NOMO-1 (cell line): Measurements from ENCODE around the gene C17orf100.

ENCODE experiments used
- DNase-seq, 2 experiments: peaks; one replicate each; lab custom pipeline; 2025; ENCODE audit not compliant: unreplicated experiment in 2 of 2; lab: John Stamatoyannopoulos, UW

Gene C17orf100

GRCh38 chr17:6651354-6651918 is at the start of gene C17orf100, which contains the start of gene MED31:
Gene C17orf100, plus strand, starts transcription at chr17:6651762. Its CDS starts 152 bp downstream, at chr17:6651914.
Gene MED31, minus strand, starts transcription at chr17:6651605. Its CDS starts 77 bp downstream, at chr17:6651528.
- peak; percentile 86 to 92 for DNase-seq

DNA sequence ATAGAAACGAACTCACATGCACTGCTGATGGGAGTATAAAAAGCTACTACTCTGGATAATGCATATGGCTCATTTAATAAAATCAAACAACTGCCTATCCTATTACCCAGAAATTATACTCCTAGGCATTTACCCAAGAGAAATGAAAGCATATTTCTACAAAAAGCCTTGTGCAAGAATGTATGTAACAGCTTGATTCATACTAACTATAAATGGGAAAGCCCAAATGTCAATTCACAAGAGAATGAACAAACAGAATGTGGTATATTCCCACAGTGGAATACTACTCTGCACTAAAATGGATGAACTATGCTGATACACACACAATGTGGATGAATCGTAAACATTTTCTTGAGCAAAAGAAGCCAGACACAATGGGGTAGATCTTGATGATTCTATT is 49.4 kb upstream of the C17orf100 start:
- DNase-seq: no peak

- DNase-seq: no peak
Measured at GRCh38 chr17:6603744-6604325, 47.7 kb upstream of the C17orf100 start.

GRCh38 chr17:6605142-6605541 is 46.4 kb upstream of the C17orf100 start:
- DNase-seq: no peak

DNA sequence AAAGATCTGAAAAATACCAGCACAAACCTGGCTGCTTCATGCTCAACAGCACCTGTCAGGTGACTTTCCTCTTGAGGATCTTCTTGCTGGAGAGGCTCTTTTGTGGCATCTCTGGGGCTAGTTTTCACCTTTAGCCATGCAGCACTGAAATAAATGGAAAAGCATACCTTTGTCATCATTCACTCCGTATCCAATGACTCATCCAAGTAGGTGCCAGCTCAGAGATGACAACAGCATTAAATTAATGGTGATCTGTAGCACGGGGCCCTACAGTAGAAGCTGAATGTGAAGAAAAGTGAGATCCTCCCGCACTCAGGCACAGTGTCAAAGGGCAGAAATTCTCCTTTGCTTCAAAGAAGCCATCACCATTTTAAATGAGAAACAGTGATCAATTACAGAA is 43.2 kb upstream of the C17orf100 start:
- DNase-seq: no peak

GRCh38 chr17:6610011-6610410 is 41.6 kb upstream of the C17orf100 start:
- DNase-seq: no peak

DNA sequence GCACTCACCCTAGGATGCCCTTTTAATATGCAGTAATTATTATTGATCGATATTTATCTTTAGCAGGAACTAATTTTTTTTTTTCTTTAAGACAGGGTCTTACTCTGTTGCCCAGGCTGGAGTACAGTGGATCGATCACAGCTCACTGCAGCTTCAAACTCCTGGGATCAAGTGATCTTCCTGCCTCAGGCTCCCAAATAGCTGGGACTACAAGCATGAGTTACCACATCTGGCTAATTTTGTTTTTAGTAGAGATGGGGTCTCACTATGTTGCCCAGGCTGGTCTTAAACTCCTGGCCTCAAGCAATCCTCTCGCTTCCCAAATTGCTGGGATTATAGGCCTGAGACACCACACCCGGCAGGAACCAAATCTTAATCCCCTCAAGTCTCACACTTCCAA is 40.3 kb upstream of the C17orf100 start:
- no peak for DNase-seq

GRCh38 chr17:6623941-6624340 is 27.6 kb upstream of the C17orf100 start:
- no peak for DNase-seq

DNA sequence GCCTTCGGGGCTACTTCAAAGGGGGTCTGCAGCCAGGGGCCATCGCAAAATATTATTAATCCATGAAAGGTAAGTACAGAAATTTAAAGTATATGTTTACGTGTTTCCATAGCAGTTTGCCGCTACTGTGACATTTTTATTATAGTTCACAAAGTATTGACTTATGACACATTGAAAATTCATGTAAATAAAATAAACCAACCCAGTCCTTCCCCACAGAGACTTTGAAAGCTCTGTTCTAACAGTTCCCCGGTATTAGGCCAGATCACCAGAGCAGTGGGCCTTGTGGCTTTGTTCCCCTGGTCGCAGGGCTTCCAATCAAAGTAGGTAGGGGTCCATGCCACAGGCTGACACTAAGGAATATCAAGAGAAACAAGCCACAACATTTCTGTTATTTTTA is 24.9 kb upstream of the C17orf100 start:
- DNase-seq: no peak

GRCh38 chr17:6627019-6627418 is 24.5 kb upstream of the C17orf100 start:
- DNase-seq: no peak

- DNase-seq: no peak
Measured at GRCh38 chr17:6630390-6630789, 21.2 kb upstream of the C17orf100 start.

DNA sequence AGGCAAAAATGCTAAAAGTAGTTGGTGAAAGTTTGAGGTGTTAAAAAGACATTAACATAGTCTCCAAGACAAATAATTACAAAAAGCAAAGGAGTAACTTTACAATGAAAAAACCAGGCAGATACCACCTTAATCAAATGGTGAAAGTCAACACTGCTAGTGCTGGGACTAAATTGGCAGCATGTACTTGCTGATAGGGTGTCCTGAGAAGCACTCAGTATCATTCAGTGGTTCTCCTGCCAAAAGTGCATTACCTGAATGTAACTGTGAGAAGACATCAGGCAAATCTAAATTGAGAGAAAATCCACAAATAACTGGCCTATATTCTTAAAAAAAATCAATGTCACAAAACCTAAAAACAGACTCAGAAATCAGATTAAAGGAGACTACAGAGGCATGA is 19.0 kb upstream of the C17orf100 start:
- no peak for DNase-seq

DNA sequence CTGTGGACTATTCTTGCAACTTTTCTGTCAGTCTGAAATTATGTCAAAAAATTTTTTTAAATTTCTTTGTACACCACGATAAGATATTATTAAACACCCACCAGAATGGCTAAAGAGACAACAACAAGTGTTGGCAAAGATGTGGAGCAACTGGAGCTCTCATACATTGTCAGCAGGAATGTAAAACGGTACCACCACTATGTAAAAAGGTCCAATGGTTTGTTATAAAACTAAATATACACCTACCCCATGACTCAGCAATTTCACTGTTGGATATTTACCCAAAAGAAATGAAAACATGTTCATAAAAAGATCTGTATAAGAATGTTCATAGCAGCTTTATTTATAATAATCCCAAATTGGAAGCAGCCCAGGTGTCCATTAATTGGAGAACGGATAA is 18.3 kb upstream of the C17orf100 start:
- no peak for DNase-seq

- DNase-seq: no peak
Measured at GRCh38 chr17:6636105-6636504, 15.5 kb upstream of the C17orf100 start.

DNA sequence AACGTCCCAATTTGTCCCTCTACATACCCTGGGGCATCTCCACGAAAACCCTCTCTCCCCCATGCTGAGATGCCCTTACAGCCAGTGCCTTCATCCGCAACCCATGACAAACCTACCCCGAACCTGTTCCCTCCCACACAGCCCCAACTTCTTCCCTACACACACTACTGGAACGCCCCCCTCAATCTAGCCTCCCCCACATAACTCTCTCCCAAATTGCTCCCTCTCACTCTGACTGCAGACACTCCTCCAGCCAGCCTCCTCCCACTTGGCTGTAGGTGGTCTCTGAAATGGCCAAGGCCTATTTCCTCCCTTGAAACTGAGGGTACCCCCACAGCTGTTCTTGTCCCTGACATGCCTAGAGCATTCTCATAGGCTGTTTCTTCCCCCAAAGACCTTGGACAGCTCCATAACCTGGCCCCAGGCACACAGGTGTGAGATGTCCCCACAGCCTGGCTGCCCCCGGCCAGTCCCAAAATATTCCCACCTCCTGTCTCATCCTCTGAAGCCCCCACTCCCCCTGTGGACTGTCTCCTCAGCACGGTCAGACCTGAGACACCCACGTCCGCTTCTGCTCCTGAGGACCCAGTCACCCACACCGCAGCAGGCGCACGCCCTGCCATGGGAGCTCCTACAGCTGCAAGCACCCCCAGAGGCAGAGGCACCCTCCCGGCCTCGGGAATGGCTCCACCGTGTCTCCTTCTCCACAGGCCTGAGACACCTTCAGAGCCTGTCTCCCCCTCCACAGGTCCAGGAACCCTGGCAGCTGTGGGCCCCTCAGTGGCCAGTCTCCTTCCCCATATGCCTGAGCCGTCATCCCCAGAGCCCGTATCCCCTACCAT is 14.7 kb upstream of the C17orf100 start:
- no peak for DNase-seq

- no peak for DNase-seq
Measured at GRCh38 chr17:6637458-6637840, 14.1 kb upstream of the C17orf100 start.

- DNase-seq: no peak
Measured at GRCh38 chr17:6638046-6638908, 13.3 kb upstream of the C17orf100 start.

DNA sequence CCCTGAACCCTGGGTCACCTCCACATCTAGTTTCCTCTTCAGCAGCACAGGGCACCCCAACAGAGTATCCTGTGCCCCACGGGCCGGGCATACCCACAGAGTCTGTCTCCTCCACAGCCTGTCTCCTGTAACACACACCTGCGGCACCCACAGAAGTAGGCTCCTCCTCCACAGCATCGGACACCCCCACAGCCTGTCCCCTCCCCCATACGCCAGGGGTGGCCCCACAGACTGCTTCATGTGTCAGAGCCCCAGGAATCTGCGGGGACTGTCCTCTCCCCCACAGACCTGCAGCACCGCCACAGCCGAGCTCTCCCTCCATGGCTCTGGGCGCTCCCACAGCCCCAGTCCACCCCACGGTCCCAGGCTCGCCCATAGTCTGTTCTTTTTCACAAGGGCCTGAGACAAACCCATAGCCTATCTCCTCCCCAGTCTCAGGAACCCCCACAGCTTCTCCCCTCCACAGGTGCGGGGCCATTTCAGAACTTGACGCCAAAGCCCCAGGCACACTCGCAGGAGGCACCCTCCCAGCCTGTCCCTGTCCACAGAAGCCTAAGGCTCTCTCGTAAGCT is 12.5 kb upstream of the C17orf100 start:
- DNase-seq: no peak

- peak; percentile 22 to 32 for DNase-seq
Measured at GRCh38 chr17:6639586-6640535, 11.7 kb upstream of the C17orf100 start.
